Esophagus muscularis mucosa (tissue), 4 donors: ENCODE results near the gene ASB4.

Source experiments
- EP300 ChIP-seq: sonication (generic); formaldehyde crosslinking; IDR thresholded peaks from one replicate; pipeline ENCODE4 v1.6.1; 2017; ENCODE audit warnings: antibody characterized with exemption
- POLR2A ChIP-seq: fragments of 450-650 bp; IDR thresholded peaks from one replicate; pipeline ENCODE4 v1.6.1; 2017; ENCODE audit warnings: antibody characterized with exemption, moderate library complexity, mild to moderate bottlenecking, low read depth
- POLR2AphosphoS5 ChIP-seq, 2 donors: sonication (generic); formaldehyde crosslinking; IDR thresholded peaks; one replicate each; pipeline ENCODE4 v1.6.1; 2017; ENCODE audit warnings: antibody characterized with exemption in 2 of 2
- TF ChIP-seq, protein P1 (sequence below), 3 experiments: fragments of 200-600 bp in 2 of 3; fragments of 450-650 bp in 1 of 3; sonication (generic) in 2 of 3; IDR thresholded peaks; one replicate each; pipeline ENCODE4 v1.5.1; 2017 to 2019; ENCODE audit warnings: antibody characterized with exemption in 3 of 3, mild to moderate bottlenecking in 2 of 3, moderate library complexity in 1 of 3

DNA sequence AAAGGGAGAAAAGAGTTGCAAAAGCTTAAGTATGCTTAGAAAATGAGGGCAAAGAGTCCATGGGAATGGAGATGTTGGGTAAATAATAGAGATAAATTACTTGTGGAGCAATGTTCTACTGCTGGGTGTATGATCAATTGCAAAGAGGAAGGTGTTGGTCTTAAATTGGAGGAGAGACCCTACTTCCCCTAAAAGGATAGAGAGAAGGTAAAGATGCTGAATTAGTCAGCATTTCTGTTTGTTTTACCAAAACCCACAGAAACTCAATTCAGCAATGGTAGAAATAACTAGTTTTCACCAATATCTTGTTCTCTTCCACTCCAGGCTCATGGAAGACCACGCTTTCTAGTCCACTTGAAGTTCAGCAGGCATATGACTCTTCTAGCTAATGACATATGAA is 32.1 kb downstream of the ASB4 start:
- TF ChIP-seq, protein P1, sequence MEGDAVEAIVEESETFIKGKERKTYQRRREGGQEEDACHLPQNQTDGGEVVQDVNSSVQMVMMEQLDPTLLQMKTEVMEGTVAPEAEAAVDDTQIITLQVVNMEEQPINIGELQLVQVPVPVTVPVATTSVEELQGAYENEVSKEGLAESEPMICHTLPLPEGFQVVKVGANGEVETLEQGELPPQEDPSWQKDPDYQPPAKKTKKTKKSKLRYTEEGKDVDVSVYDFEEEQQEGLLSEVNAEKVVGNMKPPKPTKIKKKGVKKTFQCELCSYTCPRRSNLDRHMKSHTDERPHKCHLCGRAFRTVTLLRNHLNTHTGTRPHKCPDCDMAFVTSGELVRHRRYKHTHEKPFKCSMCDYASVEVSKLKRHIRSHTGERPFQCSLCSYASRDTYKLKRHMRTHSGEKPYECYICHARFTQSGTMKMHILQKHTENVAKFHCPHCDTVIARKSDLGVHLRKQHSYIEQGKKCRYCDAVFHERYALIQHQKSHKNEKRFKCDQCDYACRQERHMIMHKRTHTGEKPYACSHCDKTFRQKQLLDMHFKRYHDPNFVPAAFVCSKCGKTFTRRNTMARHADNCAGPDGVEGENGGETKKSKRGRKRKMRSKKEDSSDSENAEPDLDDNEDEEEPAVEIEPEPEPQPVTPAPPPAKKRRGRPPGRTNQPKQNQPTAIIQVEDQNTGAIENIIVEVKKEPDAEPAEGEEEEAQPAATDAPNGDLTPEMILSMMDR (IDR thresholded peaks at IDR 0.05) = no peak
- TF ChIP-seq POLR2A (no peak), POLR2AphosphoS5 (IDR thresholded peaks at IDR 0.05) (no peak), EP300 (no peak)
